SW480 (cell line): ENCODE results near the gene ITGB2.

Source experiments
- DNase-seq: peaks from one replicate; pipeline ENCODE4 v3.0.0-alpha.2; 2016; ENCODE audit warnings: low spot score

ITGB2 gene

DNA sequence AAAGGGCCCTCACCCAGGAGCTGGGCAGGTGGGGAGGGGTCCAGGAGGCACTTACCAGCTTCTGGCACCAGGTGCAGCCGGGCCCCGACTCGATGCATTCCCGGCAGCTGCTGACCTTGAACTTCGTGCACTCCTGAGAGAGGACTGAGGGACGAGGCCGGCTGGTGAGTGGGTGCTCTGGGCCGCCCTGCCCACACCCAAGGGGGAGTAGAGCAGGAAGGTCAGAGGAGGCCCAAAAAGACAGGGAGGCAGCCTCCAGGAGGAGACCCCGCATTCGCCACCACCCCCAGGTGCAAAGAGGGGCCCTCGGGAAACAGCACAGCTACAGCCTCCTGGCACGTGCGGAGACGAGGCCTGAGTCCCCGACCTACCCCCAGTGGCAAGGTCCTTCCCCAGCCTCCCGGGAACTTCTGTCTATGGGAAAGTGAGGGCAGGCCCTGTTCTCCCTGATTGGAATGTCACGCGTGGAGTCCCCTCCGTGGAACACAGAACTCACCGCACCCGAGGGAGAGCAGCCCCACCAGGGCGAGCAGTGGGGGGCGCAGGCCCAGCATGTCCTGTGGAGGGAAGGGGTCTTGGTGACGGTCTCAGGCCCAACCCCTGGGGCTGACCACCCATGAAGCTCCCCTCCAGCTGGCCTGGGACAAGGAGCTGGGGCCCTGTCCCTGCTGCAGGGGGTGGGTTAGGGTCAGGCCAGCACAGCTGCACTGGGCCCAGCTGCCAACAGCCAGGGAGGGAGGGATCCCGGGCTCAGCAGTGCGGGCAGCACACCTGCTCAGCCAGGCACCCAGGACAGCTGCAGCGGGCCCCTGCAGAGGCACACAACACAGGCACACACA lies 10.3 kb downstream of the ITGB2 start:
- no peak for DNase-seq

GRCh38 chr21:44909719-44910118 lies 11.0 kb downstream of the ITGB2 start:
- DNase-seq: no peak

DNA sequence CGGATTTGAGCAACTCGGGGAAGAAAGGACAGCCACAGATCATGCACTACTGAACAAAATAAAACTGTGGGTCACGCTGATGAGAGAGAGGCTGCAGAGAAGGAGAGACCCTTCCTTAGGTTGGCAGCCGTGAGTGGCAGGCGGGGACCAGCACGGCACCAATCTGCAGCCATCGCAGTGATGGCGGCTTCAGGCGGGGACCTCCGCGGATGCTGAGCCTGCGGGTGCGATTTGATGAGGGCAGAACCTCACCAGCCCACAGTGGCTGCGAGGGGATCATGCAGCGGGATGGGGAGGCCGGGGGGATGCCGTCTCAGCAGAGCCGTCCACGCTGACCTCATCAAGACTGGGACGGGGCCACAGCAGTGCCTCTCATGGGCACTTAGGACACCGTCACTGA lies 11.8 kb downstream of the ITGB2 start:
- DNase-seq: no peak

DNA sequence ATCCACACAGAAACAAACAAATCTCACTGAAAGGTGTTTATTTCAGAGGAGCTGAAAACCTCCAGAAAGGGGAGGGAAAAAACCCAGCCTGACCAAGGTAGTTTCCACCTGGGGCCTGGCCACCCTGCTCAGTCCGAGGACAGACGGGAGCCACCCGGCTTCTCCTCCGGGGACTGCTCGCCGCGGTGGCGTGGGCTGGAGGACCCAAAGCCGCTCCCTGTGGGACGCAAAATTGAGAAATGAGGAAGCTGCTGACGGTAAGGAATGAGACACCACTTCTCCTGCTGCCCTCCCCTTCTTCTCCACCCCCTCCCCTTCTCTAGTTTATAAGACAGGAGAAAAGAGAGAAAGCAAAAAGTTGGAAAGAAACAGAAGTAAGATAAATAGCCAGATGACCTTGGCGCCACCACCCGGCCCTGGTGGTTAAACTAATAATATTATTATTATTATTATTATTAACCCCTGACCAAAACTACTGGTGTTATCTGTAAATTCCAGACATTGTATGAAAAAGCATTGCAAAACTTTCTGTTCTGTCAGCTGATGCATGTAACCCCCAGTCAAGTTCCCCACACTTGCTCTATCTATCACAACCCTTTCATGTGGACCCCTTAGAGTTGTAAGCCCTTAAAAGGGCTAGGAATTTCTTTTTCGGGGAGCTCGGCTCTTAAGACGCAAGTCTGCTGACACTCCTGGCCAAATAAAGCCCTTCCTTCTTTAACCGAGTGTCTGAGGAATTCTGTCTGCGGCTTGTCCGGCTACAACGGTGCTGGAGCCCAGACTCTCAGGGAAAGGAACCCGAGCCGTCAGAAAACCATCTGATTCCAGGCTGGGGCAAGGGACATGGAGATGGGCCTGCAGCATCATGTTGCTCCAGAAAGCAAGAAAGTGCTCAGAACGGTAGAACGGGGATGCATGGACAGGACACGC lies 12.5 kb downstream of the ITGB2 start:
- no peak for DNase-seq

- DNase-seq: no peak
Observed at GRCh38 chr21:44907225-44907965, 13.3 kb downstream of the ITGB2 start.

GRCh38 chr21:44905728-44906090 lies 15.0 kb downstream of the ITGB2 start:
- no peak for DNase-seq

GRCh38 chr21:44905016-44905727 lies 15.5 kb downstream of the ITGB2 start:
- no peak for DNase-seq

GRCh38 chr21:44904141-44904923 lies 16.4 kb downstream of the ITGB2 start:
- no peak for DNase-seq

- no peak for DNase-seq
Observed at GRCh38 chr21:44903689-44904088, 17.0 kb downstream of the ITGB2 start.

GRCh38 chr21:44903050-44903685 lies 17.5 kb downstream of the ITGB2 start:
- DNase-seq: no peak

- DNase-seq: no peak
Observed at GRCh38 chr21:44902268-44903049, 18.2 kb downstream of the ITGB2 start.

DNA sequence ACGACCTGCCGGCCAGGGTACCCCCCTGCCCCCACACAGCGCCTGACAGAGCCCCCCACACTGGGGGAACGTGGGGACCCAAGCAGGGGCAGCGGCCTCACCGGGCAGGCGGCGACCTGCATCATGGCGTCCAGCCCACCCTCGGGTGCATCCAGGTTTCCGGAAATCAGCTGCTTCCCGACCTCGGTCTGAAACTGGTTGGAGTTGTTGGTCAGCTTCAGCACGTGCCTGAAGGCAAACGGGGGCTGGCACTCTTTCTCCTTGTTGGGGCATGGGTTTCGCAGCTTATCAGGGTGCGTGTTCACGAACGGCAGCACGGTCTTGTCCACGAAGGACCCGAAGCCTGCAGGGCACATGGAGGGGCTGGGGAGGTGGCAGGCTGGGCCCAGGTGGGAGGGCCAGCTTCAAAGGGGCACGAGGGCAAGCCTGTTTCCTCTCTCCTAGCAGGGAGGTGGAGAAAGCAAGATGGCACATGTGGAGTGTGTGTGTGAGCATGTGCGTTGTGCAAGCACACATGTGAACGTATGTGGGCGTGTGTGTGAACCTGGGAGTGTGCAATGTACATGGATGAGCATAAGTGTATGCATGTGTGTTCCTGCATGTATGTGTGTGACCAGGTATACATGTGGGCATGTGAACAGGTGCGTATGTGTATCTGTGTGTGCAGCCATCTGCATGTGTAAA lies 19.2 kb downstream of the ITGB2 start:
- no peak for DNase-seq

- no peak for DNase-seq
Observed at GRCh38 chr21:44900559-44901251, 20.0 kb downstream of the ITGB2 start.

- DNase-seq: no peak
Observed at GRCh38 chr21:44899768-44900558, 20.7 kb downstream of the ITGB2 start.

- DNase-seq: no peak
Observed at GRCh38 chr21:44898851-44899767, 21.6 kb downstream of the ITGB2 start.

- DNase-seq: no peak
Observed at GRCh38 chr21:44898011-44898488, 22.6 kb downstream of the ITGB2 start.
